NOMO-1 treated with DMSO at 0.1 percent for 48 hours (cell line): ENCODE measurements around the gene FXYD2.

ENCODE experiments used
- DNase-seq: peaks from one replicate; lab custom pipeline; 2025; ENCODE audit not compliant: unreplicated experiment; lab: John Stamatoyannopoulos, UW

FXYD2 gene

GRCh38 chr11:117859061-117859460 is 34.5 kb upstream of the FXYD2 start:
- no peak for DNase-seq

- no peak for DNase-seq
These were observed 33.3 kb upstream of the FXYD2 start for GRCh38 chr11:117857734-117858414.

GRCh38 chr11:117855912-117856651 is 31.5 kb upstream of the FXYD2 start:
- DNase-seq = no peak

DNA sequence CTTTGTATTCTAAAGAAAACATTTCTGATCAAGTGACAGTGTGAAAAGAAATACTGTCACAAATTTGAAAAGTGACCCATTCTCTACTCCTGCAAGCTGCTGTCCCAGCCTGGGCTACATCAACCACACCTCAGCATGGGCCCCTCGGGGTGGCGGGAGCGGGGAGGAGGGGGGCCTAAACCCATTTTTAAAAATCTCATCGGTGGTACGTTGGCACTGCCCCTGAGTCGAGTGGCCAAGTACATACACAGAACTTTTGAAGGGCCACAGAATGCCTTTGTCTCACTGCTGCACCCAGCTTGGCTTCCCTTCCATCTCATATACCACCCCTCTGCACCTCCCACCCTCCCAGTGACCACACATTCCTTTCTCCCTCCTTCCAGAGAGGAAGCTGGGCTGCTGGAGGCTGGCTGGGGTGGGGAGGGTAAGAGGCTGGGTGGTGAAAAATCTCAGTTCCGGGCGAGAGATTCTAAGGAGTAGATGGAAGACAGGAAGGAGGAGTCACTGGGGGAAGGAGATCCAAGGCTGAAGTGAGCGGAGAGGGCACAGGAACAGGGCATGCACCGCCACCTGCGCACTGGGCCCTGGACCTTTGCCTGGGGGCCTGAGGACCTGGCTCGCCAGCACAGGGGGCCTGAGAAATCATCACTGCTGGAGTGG is 30.8 kb upstream of the FXYD2 start:
- DNase-seq = no peak

DNA sequence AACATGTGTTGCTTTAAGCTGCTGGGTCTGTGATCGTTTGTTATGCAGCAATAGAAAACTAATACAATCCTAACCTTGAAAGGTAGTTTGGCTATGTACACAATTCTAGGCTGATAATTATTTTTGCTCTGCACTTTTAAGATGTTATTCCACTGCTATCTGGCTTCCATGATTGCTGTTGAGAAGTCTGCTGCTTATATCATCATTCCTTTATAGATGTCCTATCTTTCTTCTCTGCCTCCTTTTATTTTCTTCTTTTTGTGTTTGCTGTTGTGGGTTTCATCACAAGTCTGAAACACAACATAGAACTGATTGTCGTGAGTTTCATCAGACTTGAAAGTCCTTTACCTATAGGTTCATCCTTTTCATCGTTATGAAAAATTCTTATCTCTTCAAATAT is 27.8 kb upstream of the FXYD2 start:
- DNase-seq = no peak

GRCh38 chr11:117851852-117852251 is 27.3 kb upstream of the FXYD2 start:
- no peak for DNase-seq

- no peak for DNase-seq
These were observed 26.6 kb upstream of the FXYD2 start for GRCh38 chr11:117851106-117851505.

DNA sequence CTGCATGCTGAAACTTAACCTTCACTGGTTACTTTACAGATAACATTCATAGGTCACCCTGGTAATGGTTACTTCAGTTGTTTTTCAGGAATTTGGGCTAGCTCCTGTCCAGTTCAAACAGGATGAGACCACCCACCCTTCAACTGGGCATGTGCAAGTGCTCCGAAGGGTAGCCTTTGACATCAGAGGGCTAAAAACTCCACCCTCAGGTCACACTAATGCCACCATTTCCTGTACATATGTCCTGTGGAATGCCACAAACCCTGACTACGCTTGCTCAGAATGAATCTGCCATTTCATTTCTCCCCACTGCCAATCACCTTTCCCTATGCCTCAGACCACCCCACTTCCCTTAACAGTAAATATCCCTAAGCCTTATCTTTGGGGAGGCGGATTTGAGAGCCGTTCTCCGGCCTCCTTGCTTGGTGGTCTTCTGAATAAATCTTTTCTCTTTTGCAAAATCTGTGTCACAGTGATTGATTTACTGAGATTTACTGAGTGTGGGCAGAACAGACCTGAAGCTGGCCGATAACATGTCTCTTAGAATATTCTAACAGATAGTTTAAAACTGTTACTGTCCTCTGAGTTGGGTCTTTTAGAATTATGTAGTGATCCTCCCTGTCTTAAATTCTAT is 25.4 kb upstream of the FXYD2 start:
- no peak for DNase-seq

DNA sequence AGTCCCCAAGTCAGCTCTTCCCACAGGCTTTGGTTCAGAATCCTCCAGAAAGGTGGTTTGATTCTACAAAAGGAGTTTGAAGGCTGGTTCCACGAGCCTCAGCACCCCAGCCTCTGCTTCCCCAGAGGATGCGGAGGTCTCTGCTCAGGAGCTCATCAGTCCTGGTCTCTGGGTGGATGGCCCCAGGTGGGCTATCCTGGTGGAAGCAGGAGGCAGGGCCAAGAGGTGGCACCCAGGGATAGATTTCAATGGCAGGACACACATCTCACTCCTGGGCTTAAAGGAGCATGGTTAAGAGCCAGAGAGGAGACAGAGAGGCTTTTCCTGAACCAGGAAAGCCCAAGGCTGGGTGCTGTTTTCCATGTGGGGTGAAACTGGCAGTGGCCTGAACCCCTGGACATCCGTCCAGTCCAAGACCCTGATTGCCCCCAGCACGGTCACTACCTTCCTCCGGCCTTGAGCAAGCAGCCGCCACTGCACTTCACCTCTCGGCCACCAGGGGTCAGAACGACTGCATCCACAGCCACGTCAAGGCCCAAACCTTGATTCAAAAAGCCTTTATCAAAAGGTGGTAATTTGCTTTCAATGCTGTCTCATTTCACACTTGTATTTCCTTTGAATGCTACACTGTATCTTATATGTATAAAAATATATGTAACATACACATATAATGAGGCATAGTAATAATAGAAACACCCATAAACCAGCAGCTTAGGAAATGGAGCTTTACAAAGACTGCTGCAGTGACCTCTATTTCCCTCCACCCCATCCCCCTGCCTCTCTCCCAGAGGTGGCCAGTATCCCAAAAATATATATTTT is 19.3 kb upstream of the FXYD2 start:
- peak; percentile 57 for DNase-seq

DNA sequence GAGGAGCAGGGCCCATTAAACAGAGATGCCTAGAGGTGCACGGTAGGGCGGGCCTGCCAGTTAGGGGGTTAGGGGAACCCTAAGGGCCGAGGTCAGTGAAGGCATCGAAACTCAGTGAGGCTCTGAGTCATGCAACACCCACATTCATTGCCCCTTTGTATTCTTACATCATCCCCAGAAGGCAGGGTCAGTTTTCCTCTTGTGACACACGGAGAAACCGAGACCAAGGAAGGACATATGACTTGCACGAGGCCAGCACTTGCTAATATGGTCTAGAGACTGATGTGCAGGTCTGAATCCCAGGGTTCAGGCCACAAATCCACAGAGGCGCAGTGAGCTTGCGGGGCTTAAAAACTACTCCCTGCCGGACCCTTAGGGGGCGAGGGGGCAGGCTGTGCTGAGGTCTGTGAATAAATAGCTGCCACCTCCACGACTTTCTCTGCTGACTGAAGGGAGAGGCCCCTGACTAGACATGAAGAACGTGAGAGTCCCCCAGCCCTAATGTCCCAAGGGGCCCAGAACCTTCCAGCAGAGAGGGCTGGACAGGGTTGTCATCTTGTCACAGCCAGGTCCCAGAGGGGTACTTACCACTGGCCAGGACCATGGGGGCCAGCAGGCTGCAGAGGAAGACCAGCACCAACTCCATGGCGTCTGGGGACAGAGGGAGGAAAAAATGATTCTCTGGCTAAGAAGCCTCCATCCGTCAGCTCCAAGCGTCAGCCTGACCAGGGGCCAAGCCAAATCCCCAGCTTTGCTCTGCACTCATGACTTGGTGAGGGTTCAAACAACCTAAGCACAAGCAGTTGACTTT is 17.8 kb upstream of the FXYD2 start:
- DNase-seq = peak; percentile 81

- DNase-seq = no peak
These were observed 17.0 kb upstream of the FXYD2 start for GRCh38 chr11:117841551-117842031.

- no peak for DNase-seq
These were observed 16.5 kb upstream of the FXYD2 start for GRCh38 chr11:117840881-117841550.

GRCh38 chr11:117839936-117840813 is 15.6 kb upstream of the FXYD2 start:
- DNase-seq = no peak

GRCh38 chr11:117839380-117839881 is 14.9 kb upstream of the FXYD2 start:
- peak; percentile 60 for DNase-seq

DNA sequence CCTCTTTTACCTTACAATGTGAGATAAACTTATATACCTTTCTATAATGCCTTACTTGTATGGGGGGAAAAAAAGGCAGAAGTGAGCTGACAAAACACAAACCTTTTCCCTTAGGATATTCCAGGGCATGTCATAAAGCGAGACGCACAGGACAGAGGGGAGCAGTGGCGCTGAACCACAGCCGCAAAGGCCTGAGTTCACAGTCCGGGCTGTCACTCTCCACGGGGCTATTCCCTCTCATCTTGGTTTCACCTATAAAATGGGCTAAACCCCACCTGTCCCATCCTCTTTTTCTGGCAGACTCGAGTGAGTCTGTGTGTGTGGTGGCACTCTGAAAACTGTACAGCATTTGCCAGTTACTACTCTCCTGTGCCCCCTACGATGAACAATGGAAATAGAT is 14.4 kb upstream of the FXYD2 start:
- no peak for DNase-seq

- no peak for DNase-seq
These were observed 13.2 kb upstream of the FXYD2 start for GRCh38 chr11:117837791-117838190.

DNA sequence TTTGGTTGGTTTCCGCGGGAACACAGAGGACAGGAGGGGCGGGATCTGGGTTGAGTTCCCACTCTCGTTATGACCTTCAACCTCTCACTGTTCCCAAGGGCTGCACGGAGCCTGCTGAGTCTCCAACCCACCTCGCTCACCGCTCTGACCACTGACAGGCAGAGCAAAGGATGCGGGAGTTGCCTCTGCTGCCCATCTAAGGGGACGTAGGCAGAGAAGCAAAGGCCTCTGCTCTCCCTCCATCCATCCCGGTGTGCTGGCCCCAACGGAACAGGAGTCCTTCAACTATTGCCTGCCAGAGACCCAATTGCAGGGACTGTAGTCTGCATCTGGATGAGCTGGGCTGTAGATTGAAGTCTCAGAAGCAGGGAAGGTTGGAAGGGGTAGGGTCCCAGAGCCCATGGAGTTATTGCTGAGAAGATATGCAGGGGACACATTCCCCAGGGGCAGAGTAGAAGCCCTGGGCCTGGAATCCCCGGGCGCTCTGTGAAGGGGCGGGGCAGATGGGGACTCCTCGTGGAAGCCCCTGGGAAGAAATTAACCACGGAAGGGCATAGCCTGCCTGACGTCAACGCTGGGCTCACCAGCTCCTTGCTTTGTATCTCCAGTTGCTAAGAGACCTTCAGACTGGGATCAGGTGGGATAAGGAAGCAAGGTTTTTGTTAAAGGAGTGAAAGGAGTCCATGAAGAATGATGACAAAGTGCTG is 12.7 kb upstream of the FXYD2 start:
- DNase-seq = no peak
